ENCODE results near the gene PCDHB11. TPM values are rescaled to one million over a fixed set of nuclear protein-coding genes. Genes with fewer than 3 reads are reported as not detected.
"Not testable (repeated sequence)": the region's sequence is repeated elsewhere in the genome, so short reads cannot be mapped to it uniquely, and the experiment has no call there.

The PCDHB11 gene
- total and polyA plus RNA-seq, 7 experiments from 2014 or later: not detected

GRCh38 chr5:141201126-141201525 is 1.7 kb downstream of the PCDHB11 start:
- H3K4me1 Mint-ChIP-seq; H3K4me3 ChIP-seq (ENCODE audit: low read length); intact Hi-C loops (cut with micrococcal nuclease); DNase-seq; H3K36me3 ChIP-seq (ENCODE audit: control insufficient read depth in 2 of 3, insufficient read depth in 3 of 3, low read length in 3 of 3); CTCF ChIA-PET; H3K27ac ChIP-seq (ENCODE audit: low read depth, low read length); H3K27ac Mint-ChIP-seq; POLR2A ChIA-PET; H3K27me3 ChIP-seq (ENCODE audit: control insufficient read depth in 2 of 2, insufficient read depth in 2 of 2, low read length in 2 of 2); ATAC-seq; H3K4me1 ChIP-seq (ENCODE audit: control insufficient read depth in 2 of 2, insufficient read depth in 2 of 2, low read length in 2 of 2): not testable (repeated sequence)
- Mint-ChIP-seq H3K36me3 (peaks cover 0 to 42% (median 3%) of the 10 kb centered on the region in 5 donors), H3K27me3 (peaks cover 0 to 80% (median 60%) of the 10 kb centered on the region in 5 donors), H3K9me3 (peaks cover 0 to 88% (median 43%) of the 10 kb centered on the region in 11 donors), H3K4me3 (peak overlapping the region in 1 of 10 donors; percentile 58)
- H3K9me3 ChIP-seq (ENCODE audit: control insufficient read depth in 2 of 3, low read length in 3 of 3): peaks cover 0 to 18% (median 0%) of the 10 kb centered on the region in 3 experiments

DNA sequence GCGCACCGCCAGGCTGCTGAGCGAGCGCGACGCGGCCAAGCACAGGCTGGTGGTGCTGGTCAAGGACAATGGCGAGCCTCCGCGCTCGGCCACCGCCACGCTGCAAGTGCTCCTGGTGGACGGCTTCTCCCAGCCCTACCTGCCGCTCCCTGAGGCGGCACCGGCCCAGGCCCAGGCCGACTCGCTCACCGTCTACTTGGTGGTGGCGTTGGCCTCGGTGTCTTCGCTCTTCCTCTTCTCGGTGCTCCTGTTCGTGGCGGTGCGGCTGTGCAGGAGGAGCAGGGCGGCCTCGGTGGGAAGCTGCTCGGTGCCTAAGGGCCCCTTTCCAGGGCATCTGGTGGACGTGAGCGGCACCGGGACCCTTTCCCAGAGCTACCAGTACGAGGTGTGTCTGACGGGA is 2.2 kb downstream of the PCDHB11 start:
- POLR2A ChIA-PET; DNase-seq; intact Hi-C loops (cut with micrococcal nuclease); H3K27ac ChIP-seq (ENCODE audit: low read depth, low read length); H3K4me1 Mint-ChIP-seq; H3K36me3 ChIP-seq (ENCODE audit: control insufficient read depth in 2 of 3, insufficient read depth in 3 of 3, low read length in 3 of 3); H3K4me1 ChIP-seq (ENCODE audit: control insufficient read depth in 2 of 2, insufficient read depth in 2 of 2, low read length in 2 of 2); H3K27me3 ChIP-seq (ENCODE audit: control insufficient read depth in 2 of 2, insufficient read depth in 2 of 2, low read length in 2 of 2); ATAC-seq; H3K27ac Mint-ChIP-seq; H3K4me3 ChIP-seq (ENCODE audit: low read length); CTCF ChIA-PET; H3K4me3 Mint-ChIP-seq: not testable (repeated sequence)
- Mint-ChIP-seq H3K9me3 (peaks cover 0 to 83% (median 38%) of the 10 kb centered on the region in 11 donors), H3K27me3 (peaks cover 0 to 80% (median 65%) of the 10 kb centered on the region in 5 donors), H3K36me3 (peaks cover 0 to 37% (median 3%) of the 10 kb centered on the region in 5 donors)
- peaks cover 0 to 16% (median 0%) of the 10 kb centered on the region in 3 experiments for H3K9me3 ChIP-seq (ENCODE audit: control insufficient read depth in 2 of 3, low read length in 3 of 3)

GRCh38 chr5:141208478-141208877 is 9.1 kb downstream of the PCDHB11 start, which contains the start of gene PCDHB12:
PCDHB12 (plus strand) TSS chr5:141208719; CDS start chr5:141208908, 189 bp downstream.
- H3K9me3 Mint-ChIP-seq: peaks cover 0 to 56% (median 10%) of the 10 kb centered on the region in 11 donors
- no peak for DNase-seq
- no peaks in the 10 kb centered on the region for H3K4me1 Mint-ChIP-seq
- H3K27ac Mint-ChIP-seq: no peak within 1 kb of the TSS
- Histone ChIP-seq H3K27ac (ENCODE audit: low read depth, low read length) (no peak within 1 kb of the TSS), H3K9me3 (ENCODE audit: control insufficient read depth in 2 of 3, low read length in 3 of 3) (no peaks in the 10 kb centered on the region), H3K4me3 (ENCODE audit: low read length) (no peak within 1 kb of the TSS), H3K27me3 (ENCODE audit: control insufficient read depth in 2 of 2, insufficient read depth in 2 of 2, low read length in 2 of 2) (no peaks in the 10 kb centered on the region), H3K4me1 (ENCODE audit: control insufficient read depth in 2 of 2, insufficient read depth in 2 of 2, low read length in 2 of 2) (no peaks in the 10 kb centered on the region), H3K36me3 (ENCODE audit: control insufficient read depth in 2 of 3, insufficient read depth in 3 of 3, low read length in 3 of 3) (no peaks in the 10 kb centered on the region)
- peaks cover 0 to 8% (median 0%) of the 10 kb centered on the region in 5 donors for H3K36me3 Mint-ChIP-seq
- ATAC-seq: no peak
- H3K4me3 Mint-ChIP-seq: peak within 1 kb of the TSS in 1 of 10 donors; percentile 25
- ChIA-PET POLR2A (no interaction called here), CTCF (no interaction called here)
- peaks cover 7 to 84% (median 78%) of the 10 kb centered on the region in 5 donors for H3K27me3 Mint-ChIP-seq
- intact Hi-C loops (cut with micrococcal nuclease): no loop called here

DNA sequence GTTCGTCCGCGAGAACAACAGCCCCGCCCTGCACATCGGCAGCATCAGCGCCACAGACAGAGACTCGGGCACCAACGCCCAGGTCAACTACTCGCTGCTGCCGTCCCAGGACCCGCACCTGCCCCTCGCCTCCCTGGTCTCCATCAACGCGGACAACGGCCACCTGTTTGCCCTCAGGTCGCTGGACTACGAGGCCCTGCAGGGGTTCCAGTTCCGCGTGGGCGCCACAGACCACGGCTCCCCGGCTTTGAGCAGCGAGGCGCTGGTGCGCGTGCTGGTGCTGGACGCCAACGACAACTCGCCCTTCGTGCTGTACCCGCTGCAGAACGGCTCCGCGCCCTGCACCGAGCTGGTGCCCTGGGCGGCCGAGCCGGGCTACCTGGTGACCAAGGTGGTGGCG is 10.9 kb downstream of the PCDHB11 start:
- H3K27ac ChIP-seq (ENCODE audit: low read depth, low read length); H3K27me3 ChIP-seq (ENCODE audit: control insufficient read depth in 2 of 2, insufficient read depth in 2 of 2, low read length in 2 of 2); H3K4me1 ChIP-seq (ENCODE audit: control insufficient read depth in 2 of 2, insufficient read depth in 2 of 2, low read length in 2 of 2); POLR2A ChIA-PET; DNase-seq; intact Hi-C loops (cut with micrococcal nuclease); H3K36me3 ChIP-seq (ENCODE audit: control insufficient read depth in 2 of 3, insufficient read depth in 3 of 3, low read length in 3 of 3); H3K4me3 Mint-ChIP-seq; H3K4me1 Mint-ChIP-seq; H3K4me3 ChIP-seq (ENCODE audit: low read length); H3K27ac Mint-ChIP-seq; ATAC-seq; H3K9me3 ChIP-seq (ENCODE audit: control insufficient read depth in 2 of 3, low read length in 3 of 3); CTCF ChIA-PET: not testable (repeated sequence)
- Mint-ChIP-seq H3K9me3 (peaks cover 3 to 59% (median 20%) of the 10 kb centered on the region in 11 donors), H3K27me3 (peaks cover 9 to 87% (median 85%) of the 10 kb centered on the region in 5 donors), H3K36me3 (peaks cover 0 to 13% (median 0%) of the 10 kb centered on the region in 5 donors)

GRCh38 chr5:141210849-141211248 is 11.4 kb downstream of the PCDHB11 start:
- H3K4me1 ChIP-seq (ENCODE audit: control insufficient read depth in 2 of 2, insufficient read depth in 2 of 2, low read length in 2 of 2); H3K27ac ChIP-seq (ENCODE audit: low read depth, low read length); H3K4me3 Mint-ChIP-seq; H3K36me3 ChIP-seq (ENCODE audit: control insufficient read depth in 2 of 3, insufficient read depth in 3 of 3, low read length in 3 of 3); DNase-seq; POLR2A ChIA-PET; ATAC-seq; H3K9me3 ChIP-seq (ENCODE audit: control insufficient read depth in 2 of 3, low read length in 3 of 3); CTCF ChIA-PET; H3K4me3 ChIP-seq (ENCODE audit: low read length); H3K27me3 ChIP-seq (ENCODE audit: control insufficient read depth in 2 of 2, insufficient read depth in 2 of 2, low read length in 2 of 2); H3K4me1 Mint-ChIP-seq; H3K27ac Mint-ChIP-seq; intact Hi-C loops (cut with micrococcal nuclease): not testable (repeated sequence)
- Mint-ChIP-seq H3K36me3 (peaks cover 0 to 14% (median 0%) of the 10 kb centered on the region in 5 donors), H3K27me3 (peaks cover 9 to 83% (median 80%) of the 10 kb centered on the region in 5 donors), H3K9me3 (peaks cover 3 to 56% (median 22%) of the 10 kb centered on the region in 11 donors)

DNA sequence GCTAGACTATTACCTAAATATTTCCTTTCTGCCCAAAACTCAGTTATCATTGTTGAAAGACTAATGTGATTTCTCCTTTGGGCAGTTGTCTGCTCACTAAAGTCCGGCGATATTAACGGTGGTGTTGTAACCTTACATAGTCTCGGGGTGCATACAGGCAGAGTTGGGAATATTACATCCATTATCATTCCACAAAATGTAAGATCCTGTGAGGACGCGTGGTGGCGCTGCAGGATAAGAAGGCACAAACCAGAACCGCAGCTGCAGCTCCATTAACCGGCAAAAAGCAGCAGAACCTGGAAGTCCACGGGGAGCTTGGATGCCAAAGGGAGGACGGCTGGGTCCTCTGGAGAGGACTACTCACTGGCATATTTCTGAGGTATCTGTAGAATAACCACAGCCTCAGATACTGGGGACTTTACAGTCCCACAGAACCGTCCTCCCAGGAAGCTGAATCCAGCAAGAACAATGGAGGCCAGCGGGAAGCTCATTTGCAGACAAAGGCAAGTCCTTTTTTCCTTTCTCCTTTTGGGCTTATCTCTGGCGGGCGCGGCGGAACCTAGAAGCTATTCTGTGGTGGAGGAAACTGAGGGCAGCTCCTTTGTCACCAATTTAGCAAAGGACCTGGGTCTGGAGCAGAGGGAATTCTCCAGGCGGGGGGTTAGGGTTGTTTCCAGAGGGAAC is 14.4 kb downstream of the PCDHB11 start, which contains the start of gene PCDHB13:
PCDHB13 (plus strand) TSS at position 264 of the 684 bp plus-strand sequence; CDS start at position 469, 205 bp downstream.
- H3K27me3 ChIP-seq (ENCODE audit: control insufficient read depth in 2 of 2, insufficient read depth in 2 of 2, low read length in 2 of 2); H3K4me1 Mint-ChIP-seq; H3K27ac Mint-ChIP-seq; ATAC-seq; H3K4me3 ChIP-seq (ENCODE audit: low read length); H3K27ac ChIP-seq (ENCODE audit: low read depth, low read length); intact Hi-C loops (cut with micrococcal nuclease); H3K4me1 ChIP-seq (ENCODE audit: control insufficient read depth in 2 of 2, insufficient read depth in 2 of 2, low read length in 2 of 2); CTCF ChIA-PET; DNase-seq; H3K36me3 ChIP-seq (ENCODE audit: control insufficient read depth in 2 of 3, insufficient read depth in 3 of 3, low read length in 3 of 3); POLR2A ChIA-PET: not testable (repeated sequence)
- peaks cover 7 to 73% (median 36%) of the 10 kb centered on the region in 11 donors for H3K9me3 Mint-ChIP-seq
- peaks cover 0 to 12% (median 0%) of the 10 kb centered on the region in 3 experiments for H3K9me3 ChIP-seq (ENCODE audit: control insufficient read depth in 2 of 3, low read length in 3 of 3)
- H3K27me3 Mint-ChIP-seq: peaks cover 7 to 76% (median 72%) of the 10 kb centered on the region in 5 donors
- peaks cover 0 to 22% (median 0%) of the 10 kb centered on the region in 5 donors for H3K36me3 Mint-ChIP-seq
- H3K4me3 Mint-ChIP-seq: peak within 1 kb of the TSS in 4 of 10 donors; percentile 19 to 55 (median 33)
